Lung (tissue), 12 donors: ENCODE measurements around the gene CNGB1. TPM values are rescaled to one million over a fixed set of nuclear protein-coding genes. Genes with fewer than 3 reads are reported as not detected.

ENCODE experiments used
- ATAC-seq: fragments of 200-7000 bp; cut with Tn5 transposase; one replicate; pipeline ENCODE4 v1.9.1; 2020; ENCODE audit warnings: moderate number of reproducible peaks; ENCODE audit not compliant: insufficient read depth, low FRiP score
- DNase-seq, 3 donors: peaks; one replicate each; pipeline ENCODE4 v3.0.0-alpha.2; 2013 to 2017
- H3K27ac ChIP-seq, 2 donors: one replicate each; pipeline ENCODE4 v1.5.1; 2013; ENCODE audit warnings: mild to moderate bottlenecking in 2 of 2, moderate library complexity in 2 of 2, control low read depth in 1 of 2, inconsistent platforms in 1 of 2, low read depth in 1 of 2, low read length in 1 of 2
- H3K27me3 ChIP-seq, 3 donors: one replicate each; pipeline ENCODE4 v1.5.1; 2013; ENCODE audit warnings: low read length in 2 of 3; ENCODE audit not compliant: control insufficient read depth in 3 of 3, insufficient read depth in 3 of 3
- H3K36me3 ChIP-seq, 4 donors: one replicate each; pipeline ENCODE4 v1.5.1; 2013; ENCODE audit warnings: low read length in 4 of 4, mild to moderate bottlenecking in 1 of 4, moderate library complexity in 1 of 4; ENCODE audit not compliant: control insufficient read depth in 4 of 4, insufficient read depth in 4 of 4
- H3K4me1 ChIP-seq, 5 donors: one replicate each; pipeline ENCODE4 v1.5.1; 2013; ENCODE audit warnings: low read length in 5 of 5, mild to moderate bottlenecking in 2 of 5, moderate library complexity in 1 of 5; ENCODE audit not compliant: control insufficient read depth in 5 of 5, insufficient read depth in 5 of 5
- H3K4me3 ChIP-seq: one replicate; pipeline ENCODE4 v1.5.1; 2013; ENCODE audit warnings: mild to moderate bottlenecking, control low read depth, moderate library complexity
- H3K9ac ChIP-seq, 2 donors: one replicate each; pipeline ENCODE4 v1.5.1; 2013; ENCODE audit warnings: low read length in 2 of 2, control low read depth in 1 of 2; ENCODE audit not compliant: insufficient read depth in 1 of 2
- H3K9me3 ChIP-seq, 4 donors: one replicate each; pipeline ENCODE4 v1.5.1; 2013; ENCODE audit warnings: low read length in 3 of 4, mild to moderate bottlenecking in 1 of 4, moderate library complexity in 1 of 4; ENCODE audit not compliant: control insufficient read depth in 4 of 4, insufficient read depth in 3 of 4
- WGBS, 2 donors: extraction: QIAGEN DNeasy Blood & Tissue Kit; methylation state at CpG; one replicate each; pipeline ENCODE4 v1.1.7; 2013; 5-methylcytosine and 5-hydroxymethylcytosine counted together
- polyA plus RNA-seq, 2 donors: library from polyadenylated mRNA; stranded (reverse); fragments of 200-250 nt; gene quantifications; one replicate each; pipeline ENCODE4 v1.2.1, GENCODE V29; 2013
- total RNA-seq, 2 donors: library from RNA; depleted of rRNA in 1 of 2; stranded (reverse); fragments of >200 nt in 1 of 2; gene quantifications; one replicate each; pipeline ENCODE4 v1.2.1, GENCODE V29; 2014 to 2021
- TF ChIP-seq, protein P1 (sequence below): IDR thresholded peaks from 2 replicates; pipeline ENCODE4 v1.5.1; 2012; ENCODE audit warnings: mild to moderate bottlenecking; ENCODE audit errors: control extremely low read depth, extremely low read depth
- donor health status: control.
- donor health status: control.
- donor health status: Bipolar disorder and iron deficiency.
- donor health status: healthy.
- donor health status: DM: yes; HTN: yes; CAD: no.

CNGB1 gene
- total and polyA plus RNA-seq, 4 donors = 0.14 to 0.43 (median 0.19) TPM

DNA sequence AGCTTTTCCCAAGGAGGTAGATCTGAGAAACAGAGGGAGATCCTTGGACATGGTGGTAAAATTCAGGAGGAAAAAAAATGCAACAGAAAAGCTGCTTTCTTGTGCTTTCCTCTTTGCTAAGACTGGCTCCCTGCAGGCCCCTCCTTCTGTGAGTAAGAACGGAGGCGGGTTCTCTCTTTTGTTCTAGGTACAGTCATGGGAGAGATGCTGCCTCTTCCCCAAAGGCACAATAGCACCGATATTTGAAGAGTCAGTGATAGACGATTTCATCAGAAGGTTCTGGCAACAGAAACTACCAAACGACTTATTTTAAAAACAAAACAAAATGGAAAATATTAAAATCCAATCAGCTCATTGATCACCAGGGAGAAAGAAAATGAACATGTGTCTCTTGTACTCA lies 136.0 kb downstream of the CNGB1 start:
- TF ChIP-seq, protein P1, sequence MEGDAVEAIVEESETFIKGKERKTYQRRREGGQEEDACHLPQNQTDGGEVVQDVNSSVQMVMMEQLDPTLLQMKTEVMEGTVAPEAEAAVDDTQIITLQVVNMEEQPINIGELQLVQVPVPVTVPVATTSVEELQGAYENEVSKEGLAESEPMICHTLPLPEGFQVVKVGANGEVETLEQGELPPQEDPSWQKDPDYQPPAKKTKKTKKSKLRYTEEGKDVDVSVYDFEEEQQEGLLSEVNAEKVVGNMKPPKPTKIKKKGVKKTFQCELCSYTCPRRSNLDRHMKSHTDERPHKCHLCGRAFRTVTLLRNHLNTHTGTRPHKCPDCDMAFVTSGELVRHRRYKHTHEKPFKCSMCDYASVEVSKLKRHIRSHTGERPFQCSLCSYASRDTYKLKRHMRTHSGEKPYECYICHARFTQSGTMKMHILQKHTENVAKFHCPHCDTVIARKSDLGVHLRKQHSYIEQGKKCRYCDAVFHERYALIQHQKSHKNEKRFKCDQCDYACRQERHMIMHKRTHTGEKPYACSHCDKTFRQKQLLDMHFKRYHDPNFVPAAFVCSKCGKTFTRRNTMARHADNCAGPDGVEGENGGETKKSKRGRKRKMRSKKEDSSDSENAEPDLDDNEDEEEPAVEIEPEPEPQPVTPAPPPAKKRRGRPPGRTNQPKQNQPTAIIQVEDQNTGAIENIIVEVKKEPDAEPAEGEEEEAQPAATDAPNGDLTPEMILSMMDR = no peak
- H3K36me3 ChIP-seq = no peaks in the 10 kb centered on the region
- H3K27me3 ChIP-seq = no peaks in the 10 kb centered on the region
- H3K9ac ChIP-seq = no peak overlapping the region
- H3K4me3 ChIP-seq = no peak overlapping the region
- ATAC-seq (no peak), DNase-seq (no peak)
- no peaks in the 10 kb centered on the region for H3K9me3 ChIP-seq
- WGBS, 2 donors = 74 to 79% methylated on average over 5 of the region's 5 CpGs
- H3K4me1 ChIP-seq = peaks cover 0 to 1% (median 0%) of the 10 kb centered on the region in 5 donors
- H3K27ac ChIP-seq = no peak overlapping the region

Other genes with a start within 250 kb of the CNGB1 start
- gene KATNB1, start 235.4 kb downstream of the CNGB1 start, total RNA-seq = 10 to 100 TPM; 14.9 to 39.3 TPM
- 10 to 100 TPM; 15.2 to 25.0 TPM for gene KATNB1, start 235.4 kb downstream of the CNGB1 start, polyA plus RNA-seq
- 100 to 1,000 TPM in 1 of 2 donors, 10 to 100 TPM in 1; 84.6 to 137 TPM for gene KIFC3, start 168.6 kb downstream of the CNGB1 start, total RNA-seq
- 10 to 100 TPM; 65.9 to 94.5 TPM for gene KIFC3, start 168.6 kb downstream of the CNGB1 start, polyA plus RNA-seq
- 10 to 100 TPM in 1 of 2 donors, 1 to 10 TPM in 1; 6.0 to 15.3 TPM for gene ZNF319, start 29.5 kb upstream of the CNGB1 start, total RNA-seq
- gene ZNF319, start 29.5 kb upstream of the CNGB1 start, polyA plus RNA-seq = 10 to 100 TPM in 1 of 2 donors, 1 to 10 TPM in 1; 6.2 to 13.0 TPM
- gene USB1, start 30.3 kb upstream of the CNGB1 start, total RNA-seq = 10 to 100 TPM; 14.7 to 54.8 TPM
- 10 to 100 TPM; 22.7 to 72.7 TPM for gene USB1, start 30.3 kb upstream of the CNGB1 start, polyA plus RNA-seq
- gene MMP15, start 54.6 kb upstream of the CNGB1 start, total RNA-seq = 10 to 100 TPM; 35.3 to 44.5 TPM
- 10 to 100 TPM; 19.5 to 23.6 TPM for gene MMP15, start 54.6 kb upstream of the CNGB1 start, polyA plus RNA-seq
- gene CFAP20, start 158.3 kb upstream of the CNGB1 start, total RNA-seq = 10 to 100 TPM; 31.9 to 86.3 TPM
- gene CFAP20, start 158.3 kb upstream of the CNGB1 start, polyA plus RNA-seq = 10 to 100 TPM; 20.6 to 37.5 TPM
- gene CSNK2A2, start 227.0 kb upstream of the CNGB1 start, total RNA-seq = 10 to 100 TPM; 52.6 to 74.7 TPM
- 10 to 100 TPM; 18.6 to 29.3 TPM for gene CSNK2A2, start 227.0 kb upstream of the CNGB1 start, polyA plus RNA-seq